RCC 7860 (cell line): ENCODE results near the gene ASNS.

Source experiments
- DNase-seq: peaks from one replicate; pipeline ENCODE4 v3.0.0-alpha.2; 2015; ENCODE audit warnings: low spot score
- FAIRE-seq: peaks from 2 replicates; lab custom pipeline; 2012; peaks lifted over from hg19 to GRCh38; lab: Jason Lieb, UNC

Gene ASNS

DNA sequence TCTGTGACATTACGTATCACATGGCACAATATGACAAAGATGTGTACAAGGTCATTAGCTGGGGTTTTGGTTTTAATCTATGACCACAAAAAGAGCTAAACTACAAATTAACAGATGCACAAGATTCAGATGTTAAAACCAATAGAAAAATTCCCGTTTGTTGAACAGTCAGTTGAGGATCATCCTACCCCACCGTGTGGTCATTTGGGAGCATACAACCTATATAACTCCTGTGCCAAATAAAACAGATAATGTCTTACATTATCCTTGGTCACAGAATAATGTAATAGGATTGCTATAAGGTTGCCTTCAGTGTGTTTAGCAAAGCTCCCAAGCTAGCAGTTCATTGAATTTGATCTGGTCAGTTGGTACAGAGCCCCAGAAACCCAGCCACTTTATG is 28.2 kb downstream of the ASNS start:
- no peak for DNase-seq
- FAIRE-seq: no peak

DNA sequence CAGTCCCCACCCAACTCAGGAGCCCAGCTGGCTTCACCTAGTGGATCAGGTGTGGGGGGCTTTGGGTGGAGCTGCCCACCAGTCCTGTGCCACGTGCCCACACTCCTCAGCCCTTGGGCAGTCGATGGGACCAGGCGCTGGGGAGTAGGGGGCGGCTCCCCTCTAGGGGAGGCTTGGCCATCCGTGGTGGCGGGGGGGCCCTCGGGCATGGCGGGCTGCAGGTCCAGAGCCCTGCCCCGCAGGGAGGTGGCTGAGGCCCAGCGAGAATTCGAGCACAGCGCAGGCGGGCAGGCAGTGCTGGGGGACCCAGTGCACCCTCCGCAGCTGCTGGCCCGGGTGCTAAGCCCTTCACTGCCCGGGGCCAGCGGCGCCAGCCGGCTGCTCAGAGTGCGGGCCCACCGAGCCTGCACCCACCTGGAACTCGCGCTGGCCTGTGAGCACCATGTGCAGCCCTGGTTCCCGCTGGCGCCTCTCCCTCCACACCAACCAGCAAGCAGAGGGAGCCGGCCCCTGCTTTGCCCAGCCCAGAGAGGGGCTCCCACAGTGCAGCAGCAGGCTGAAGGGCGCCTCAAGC is 29.3 kb downstream of the ASNS start:
- FAIRE-seq: no peak

DNA sequence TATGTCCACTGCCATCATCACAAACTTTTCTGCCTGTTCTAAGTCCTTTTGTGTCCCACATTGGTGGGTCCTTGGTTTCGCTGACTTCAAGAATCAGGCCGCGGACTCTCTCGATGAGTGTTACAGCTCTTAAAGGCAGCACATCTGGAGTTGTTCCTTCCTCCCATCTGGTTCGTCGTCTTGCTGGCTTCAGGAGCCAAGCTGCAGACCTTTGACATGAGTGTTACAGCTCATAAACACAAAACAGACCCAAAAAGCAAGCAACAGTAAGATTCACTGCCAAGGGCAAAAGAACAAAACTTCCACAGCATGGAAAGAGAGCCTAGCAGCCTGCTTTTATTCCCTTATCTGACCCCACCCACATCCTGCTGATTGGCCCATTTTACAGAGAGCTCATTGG is 30.2 kb downstream of the ASNS start:
- DNase-seq (no peak), FAIRE-seq (no peak)

More for the DNA sequence above, 29.3 kb downstream of the ASNS start:
- no peak for DNase-seq

DNA sequence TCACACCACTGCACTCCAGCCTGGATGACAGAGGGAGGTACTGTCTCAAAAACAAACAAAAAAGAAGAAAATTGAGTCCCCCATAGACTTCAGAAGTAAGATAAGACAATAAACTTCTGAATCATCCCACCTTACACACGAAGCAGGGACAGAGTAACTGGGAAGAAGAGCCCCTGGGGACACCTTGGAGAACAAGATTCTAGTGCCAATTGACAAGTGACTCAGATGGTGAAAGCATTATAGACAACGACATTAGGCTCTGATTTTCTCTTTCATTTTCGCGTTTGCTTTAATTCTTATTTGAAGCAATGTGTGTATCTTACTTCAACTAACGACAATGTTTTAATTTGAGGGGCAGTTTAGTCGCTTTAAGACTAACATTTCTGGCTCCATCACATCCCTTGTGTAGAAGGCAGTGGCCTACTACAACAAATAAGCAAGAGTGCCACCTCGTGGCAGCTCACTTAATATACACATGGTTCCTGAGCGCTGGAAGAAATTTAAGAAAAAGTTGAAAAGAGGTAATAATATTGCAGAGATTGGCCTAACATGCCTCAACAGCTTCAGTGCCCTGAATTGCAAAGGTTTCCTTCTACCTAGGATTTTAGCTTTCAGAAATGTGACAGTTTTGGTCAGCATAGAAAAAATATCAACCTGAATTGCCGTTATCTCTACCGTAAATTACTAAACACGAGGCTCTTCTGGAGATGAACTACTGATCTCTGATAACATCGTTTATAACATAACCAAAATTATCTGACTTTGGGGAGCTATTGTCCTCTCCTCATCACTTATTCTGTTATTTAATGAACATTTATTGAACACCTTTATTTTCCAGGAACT is 36.7 kb downstream of the ASNS start:
- peak; percentile 67 for FAIRE-seq
- DNase-seq: peak; percentile 42

DNA sequence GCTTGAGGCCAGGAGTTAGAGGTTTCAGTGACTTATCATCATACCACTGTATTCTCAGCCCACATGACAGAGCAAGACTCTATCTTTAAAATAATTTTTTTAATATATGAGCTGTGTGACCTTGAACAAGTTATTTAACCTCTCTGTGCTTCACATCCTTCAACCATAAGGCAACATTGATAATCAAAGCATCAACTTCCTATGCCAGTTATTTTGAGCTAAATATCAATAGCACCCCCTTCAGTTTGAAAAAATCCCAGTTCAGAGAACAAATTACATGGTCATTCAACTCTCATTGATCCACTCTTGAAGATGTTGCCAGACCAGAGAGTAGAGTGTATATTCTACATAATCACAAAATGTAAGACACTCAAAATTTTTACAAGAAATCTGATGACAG is 53.0 kb downstream of the ASNS start:
- FAIRE-seq (no peak), DNase-seq (no peak)

DNA sequence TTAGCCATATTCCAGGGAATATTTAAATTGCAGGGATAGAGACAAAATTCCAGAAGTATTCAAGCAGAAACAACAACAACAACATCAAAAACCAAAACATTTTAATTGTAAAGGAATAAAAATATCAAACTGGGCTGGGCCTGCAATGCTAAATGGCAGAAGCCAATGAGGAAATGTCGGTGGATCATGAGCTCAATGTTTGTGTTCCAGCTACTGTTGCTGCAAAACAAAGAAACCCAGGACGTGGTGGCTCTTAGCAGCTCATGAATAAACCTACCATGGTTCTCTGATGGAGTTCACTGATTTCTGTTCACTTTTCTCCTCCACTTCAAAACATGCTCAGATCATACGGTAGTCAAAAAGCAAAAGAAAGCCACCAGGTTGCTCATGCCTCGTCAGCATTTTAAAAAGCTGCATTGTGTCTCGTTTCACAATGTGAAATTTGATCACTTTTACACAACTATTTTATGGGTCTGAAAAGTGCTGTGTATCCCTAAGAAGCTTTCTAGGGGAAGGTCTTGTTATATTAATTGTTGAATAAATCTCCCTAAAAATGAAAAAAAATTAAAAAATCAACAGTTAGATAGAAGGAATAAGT is 54.0 kb downstream of the ASNS start:
- FAIRE-seq (no peak), DNase-seq (no peak)
